Transverse colon (tissue), 3 donors: ENCODE data around the gene SLC39A11.

Experiments
- CTCF ChIP-seq, 5 experiments: fragments of 200-600 bp in 3 of 5; fragments of 450-650 bp in 2 of 5; sonication (generic) in 3 of 5; IDR thresholded peaks; 1 replicate in 2 of 5; 2 replicates in 3 of 5; pipeline ENCODE4 v1.5.1; 2016 to 2017; ENCODE audit warnings: antibody characterized with exemption in 5 of 5, inconsistent platforms in 3 of 5, mild to moderate bottlenecking in 2 of 5, moderate library complexity in 1 of 5
- POLR2A ChIP-seq: fragments of 450-650 bp; IDR thresholded peaks from one replicate; pipeline ENCODE4 v1.6.1; 2016; ENCODE audit warnings: antibody characterized with exemption, mild to moderate bottlenecking, moderate library complexity

GRCh38 chr17:72749119-72749572 is 343.3 kb downstream of the SLC39A11 start:
- no peak for TF ChIP-seq POLR2A
- no peak for TF ChIP-seq CTCF (IDR thresholded peaks at IDR 0.05)
